ENCODE results near the gene ELOB.

ELOB gene

GRCh38 chr16:2767140-2767731 is 9.8 kb downstream of the ELOB start:
- DNase-seq = no peak

- no peak for DNase-seq
These were observed 10.5 kb downstream of the ELOB start for GRCh38 chr16:2766430-2767139.

- DNase-seq = no peak
These were observed 11.3 kb downstream of the ELOB start for GRCh38 chr16:2765462-2766404.

GRCh38 chr16:2764718-2765117 is 12.4 kb downstream of the ELOB start:
- DNase-seq = no peak

- DNase-seq = no peak
These were observed 13.9 kb downstream of the ELOB start for GRCh38 chr16:2763173-2763572.

GRCh38 chr16:2762711-2763110 is 14.4 kb downstream of the ELOB start:
- no peak for DNase-seq

- DNase-seq = no peak
These were observed 15.0 kb downstream of the ELOB start for GRCh38 chr16:2761886-2762583.

- DNase-seq = no peak
These were observed 15.6 kb downstream of the ELOB start for GRCh38 chr16:2761472-2761871.

GRCh38 chr16:2757344-2757743 is 19.7 kb downstream of the ELOB start:
- DNase-seq = no peak

- no peak for DNase-seq
These were observed 20.6 kb downstream of the ELOB start for GRCh38 chr16:2756288-2757015.

- DNase-seq = no peak
These were observed 21.9 kb downstream of the ELOB start for GRCh38 chr16:2755158-2755557.

- no peak for DNase-seq
These were observed 23.4 kb downstream of the ELOB start for GRCh38 chr16:2753733-2754020.

GRCh38 chr16:2752850-2753732 is 24.0 kb downstream of the ELOB start:
- DNase-seq = no peak

GRCh38 chr16:2752035-2752849 is 24.8 kb downstream of the ELOB start, which contains the start of gene SRRM2:
SRRM2 (plus strand) TSS chr16:2752638; CDS start chr16:2756365, 3,727 bp downstream.
- DNase-seq = peak; percentile 97

GRCh38 chr16:2751577-2752034 is 25.5 kb downstream of the ELOB start:
- DNase-seq = no peak

GRCh38 chr16:2749936-2750335 is 27.1 kb downstream of the ELOB start:
- no peak for DNase-seq

- DNase-seq = no peak
These were observed 27.6 kb downstream of the ELOB start for GRCh38 chr16:2749476-2749875.

GRCh38 chr16:2748757-2749455 is 28.2 kb downstream of the ELOB start:
- DNase-seq = peak; percentile 43

GRCh38 chr16:2745961-2746360 is 31.1 kb downstream of the ELOB start:
- peak; percentile 48 for DNase-seq

Measured in islet precursor cell (in vitro differentiated cells).